ENCODE measurements around the gene ELK1. TPM values are rescaled to one million over a fixed set of nuclear protein-coding genes. Genes with fewer than 3 reads are reported as not detected.

The ELK1 gene
- total and polyA plus RNA-seq, 10 of the 15 experiments (the other 5 are each of a cell fraction or from before 2014, with no cell fraction given): 4.1 to 55.5 (median 32.9) TPM

DNA sequence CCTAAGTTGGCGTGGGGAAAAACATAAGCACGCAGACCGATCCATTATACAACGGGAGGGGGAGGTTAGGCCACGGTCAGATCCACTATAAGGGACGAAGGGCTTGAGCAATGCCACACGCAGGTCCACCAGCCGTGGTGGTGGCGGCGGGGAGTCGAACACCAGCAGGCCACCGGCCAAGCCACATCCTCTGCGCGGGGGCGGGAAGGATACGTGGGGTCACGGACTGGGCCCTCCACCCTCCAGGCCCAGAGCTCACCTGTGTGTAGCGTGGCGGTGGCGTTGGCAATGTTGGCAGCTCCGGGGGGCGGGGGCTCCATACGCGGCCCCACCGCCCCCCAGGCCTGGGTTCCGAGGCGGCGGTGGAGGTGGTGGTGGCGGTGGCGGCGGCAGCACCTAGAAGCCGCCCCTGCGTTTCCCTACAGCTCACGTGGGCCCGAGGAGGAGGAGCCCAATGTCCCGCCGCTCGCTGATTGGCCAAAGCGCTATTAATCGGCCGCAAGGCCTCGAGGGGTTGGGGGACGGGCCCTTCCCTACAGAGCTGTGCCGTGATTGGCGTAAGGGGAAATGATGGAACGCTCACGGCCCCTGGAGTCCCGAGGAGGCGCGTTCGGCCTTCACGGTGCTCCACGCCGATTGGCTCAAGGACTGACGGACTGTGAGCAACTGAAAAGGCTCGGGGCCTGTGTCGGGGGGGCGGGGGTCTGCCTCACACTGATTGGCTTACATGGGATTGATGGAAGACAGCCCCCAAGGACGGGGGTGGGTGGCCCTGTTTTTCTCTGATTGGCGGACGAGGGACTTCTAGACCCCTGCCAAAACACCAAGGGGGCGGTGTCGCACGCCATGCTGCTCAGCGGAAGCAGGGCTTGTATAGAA, at the start of gene ELK1 (continued):
- TF ChIP-seq, protein P1, sequence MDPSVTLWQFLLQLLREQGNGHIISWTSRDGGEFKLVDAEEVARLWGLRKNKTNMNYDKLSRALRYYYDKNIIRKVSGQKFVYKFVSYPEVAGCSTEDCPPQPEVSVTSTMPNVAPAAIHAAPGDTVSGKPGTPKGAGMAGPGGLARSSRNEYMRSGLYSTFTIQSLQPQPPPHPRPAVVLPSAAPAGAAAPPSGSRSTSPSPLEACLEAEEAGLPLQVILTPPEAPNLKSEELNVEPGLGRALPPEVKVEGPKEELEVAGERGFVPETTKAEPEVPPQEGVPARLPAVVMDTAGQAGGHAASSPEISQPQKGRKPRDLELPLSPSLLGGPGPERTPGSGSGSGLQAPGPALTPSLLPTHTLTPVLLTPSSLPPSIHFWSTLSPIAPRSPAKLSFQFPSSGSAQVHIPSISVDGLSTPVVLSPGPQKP (IDR thresholded peaks at IDR 0.05; ENCODE audit: low read depth, low read length): peak; percentile 36; the same call in 1 of the 2 replicates
- TF ChIP-seq CBX3 (IDR thresholded peaks at IDR 0.05; ENCODE audit: borderline replicate concordance, low read depth): no peak
- TF ChIP-seq, protein P2, sequence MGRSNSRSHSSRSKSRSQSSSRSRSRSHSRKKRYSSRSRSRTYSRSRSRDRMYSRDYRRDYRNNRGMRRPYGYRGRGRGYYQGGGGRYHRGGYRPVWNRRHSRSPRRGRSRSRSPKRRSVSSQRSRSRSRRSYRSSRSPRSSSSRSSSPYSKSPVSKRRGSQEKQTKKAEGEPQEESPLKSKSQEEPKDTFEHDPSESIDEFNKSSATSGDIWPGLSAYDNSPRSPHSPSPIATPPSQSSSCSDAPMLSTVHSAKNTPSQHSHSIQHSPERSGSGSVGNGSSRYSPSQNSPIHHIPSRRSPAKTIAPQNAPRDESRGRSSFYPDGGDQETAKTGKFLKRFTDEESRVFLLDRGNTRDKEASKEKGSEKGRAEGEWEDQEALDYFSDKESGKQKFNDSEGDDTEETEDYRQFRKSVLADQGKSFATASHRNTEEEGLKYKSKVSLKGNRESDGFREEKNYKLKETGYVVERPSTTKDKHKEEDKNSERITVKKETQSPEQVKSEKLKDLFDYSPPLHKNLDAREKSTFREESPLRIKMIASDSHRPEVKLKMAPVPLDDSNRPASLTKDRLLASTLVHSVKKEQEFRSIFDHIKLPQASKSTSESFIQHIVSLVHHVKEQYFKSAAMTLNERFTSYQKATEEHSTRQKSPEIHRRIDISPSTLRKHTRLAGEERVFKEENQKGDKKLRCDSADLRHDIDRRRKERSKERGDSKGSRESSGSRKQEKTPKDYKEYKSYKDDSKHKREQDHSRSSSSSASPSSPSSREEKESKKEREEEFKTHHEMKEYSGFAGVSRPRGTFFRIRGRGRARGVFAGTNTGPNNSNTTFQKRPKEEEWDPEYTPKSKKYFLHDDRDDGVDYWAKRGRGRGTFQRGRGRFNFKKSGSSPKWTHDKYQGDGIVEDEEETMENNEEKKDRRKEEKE (IDR thresholded peaks at IDR 0.05): no peak
- TF ChIP-seq RB1 (IDR thresholded peaks at IDR 0.05; ENCODE audit: borderline replicate concordance): peak; percentile 61; the same call in 1 of the 2 replicates
- TF ChIP-seq KLF5 (IDR thresholded peaks at IDR 0.05; ENCODE audit: partially characterized antibody): no peak
- TF ChIP-seq CREB1 (IDR thresholded peaks at IDR 0.05; ENCODE audit: low read depth): peak; percentile 66
- TF ChIP-seq, protein P3, sequence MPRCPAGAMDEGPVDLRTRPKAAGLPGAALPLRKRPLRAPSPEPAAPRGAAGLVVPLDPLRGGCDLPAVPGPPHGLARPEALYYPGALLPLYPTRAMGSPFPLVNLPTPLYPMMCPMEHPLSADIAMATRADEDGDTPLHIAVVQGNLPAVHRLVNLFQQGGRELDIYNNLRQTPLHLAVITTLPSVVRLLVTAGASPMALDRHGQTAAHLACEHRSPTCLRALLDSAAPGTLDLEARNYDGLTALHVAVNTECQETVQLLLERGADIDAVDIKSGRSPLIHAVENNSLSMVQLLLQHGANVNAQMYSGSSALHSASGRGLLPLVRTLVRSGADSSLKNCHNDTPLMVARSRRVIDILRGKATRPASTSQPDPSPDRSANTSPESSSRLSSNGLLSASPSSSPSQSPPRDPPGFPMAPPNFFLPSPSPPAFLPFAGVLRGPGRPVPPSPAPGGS (IDR thresholded peaks at IDR 0.05; ENCODE audit: borderline replicate concordance, insufficient read depth, low read depth, low read length, poor library complexity, severe bottlenecking): peak; percentile 70
- peak; percentile 83 for TF ChIP-seq NFYB (IDR thresholded peaks at IDR 0.05; ENCODE audit: insufficient read depth, low read depth, low read length)
- TF ChIP-seq, protein P4, sequence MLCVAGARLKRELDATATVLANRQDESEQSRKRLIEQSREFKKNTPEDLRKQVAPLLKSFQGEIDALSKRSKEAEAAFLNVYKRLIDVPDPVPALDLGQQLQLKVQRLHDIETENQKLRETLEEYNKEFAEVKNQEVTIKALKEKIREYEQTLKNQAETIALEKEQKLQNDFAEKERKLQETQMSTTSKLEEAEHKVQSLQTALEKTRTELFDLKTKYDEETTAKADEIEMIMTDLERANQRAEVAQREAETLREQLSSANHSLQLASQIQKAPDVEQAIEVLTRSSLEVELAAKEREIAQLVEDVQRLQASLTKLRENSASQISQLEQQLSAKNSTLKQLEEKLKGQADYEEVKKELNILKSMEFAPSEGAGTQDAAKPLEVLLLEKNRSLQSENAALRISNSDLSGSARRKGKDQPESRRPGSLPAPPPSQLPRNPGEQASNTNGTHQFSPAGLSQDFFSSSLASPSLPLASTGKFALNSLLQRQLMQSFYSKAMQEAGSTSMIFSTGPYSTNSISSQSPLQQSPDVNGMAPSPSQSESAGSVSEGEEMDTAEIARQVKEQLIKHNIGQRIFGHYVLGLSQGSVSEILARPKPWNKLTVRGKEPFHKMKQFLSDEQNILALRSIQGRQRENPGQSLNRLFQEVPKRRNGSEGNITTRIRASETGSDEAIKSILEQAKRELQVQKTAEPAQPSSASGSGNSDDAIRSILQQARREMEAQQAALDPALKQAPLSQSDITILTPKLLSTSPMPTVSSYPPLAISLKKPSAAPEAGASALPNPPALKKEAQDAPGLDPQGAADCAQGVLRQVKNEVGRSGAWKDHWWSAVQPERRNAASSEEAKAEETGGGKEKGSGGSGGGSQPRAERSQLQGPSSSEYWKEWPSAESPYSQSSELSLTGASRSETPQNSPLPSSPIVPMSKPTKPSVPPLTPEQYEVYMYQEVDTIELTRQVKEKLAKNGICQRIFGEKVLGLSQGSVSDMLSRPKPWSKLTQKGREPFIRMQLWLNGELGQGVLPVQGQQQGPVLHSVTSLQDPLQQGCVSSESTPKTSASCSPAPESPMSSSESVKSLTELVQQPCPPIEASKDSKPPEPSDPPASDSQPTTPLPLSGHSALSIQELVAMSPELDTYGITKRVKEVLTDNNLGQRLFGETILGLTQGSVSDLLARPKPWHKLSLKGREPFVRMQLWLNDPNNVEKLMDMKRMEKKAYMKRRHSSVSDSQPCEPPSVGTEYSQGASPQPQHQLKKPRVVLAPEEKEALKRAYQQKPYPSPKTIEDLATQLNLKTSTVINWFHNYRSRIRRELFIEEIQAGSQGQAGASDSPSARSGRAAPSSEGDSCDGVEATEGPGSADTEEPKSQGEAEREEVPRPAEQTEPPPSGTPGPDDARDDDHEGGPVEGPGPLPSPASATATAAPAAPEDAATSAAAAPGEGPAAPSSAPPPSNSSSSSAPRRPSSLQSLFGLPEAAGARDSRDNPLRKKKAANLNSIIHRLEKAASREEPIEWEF (IDR thresholded peaks at IDR 0.05; ENCODE audit: insufficient replicate concordance, low read depth, low read length): no peak
